ENCODE measurements around the gene DISC1. TPM values are rescaled to one million over a fixed set of nuclear protein-coding genes. Genes with fewer than 3 reads are reported as not detected.

The DISC1 gene
- total RNA-seq, 2 donors from 2014 or later, result 2.3 to 7.0 TPM

DNA sequence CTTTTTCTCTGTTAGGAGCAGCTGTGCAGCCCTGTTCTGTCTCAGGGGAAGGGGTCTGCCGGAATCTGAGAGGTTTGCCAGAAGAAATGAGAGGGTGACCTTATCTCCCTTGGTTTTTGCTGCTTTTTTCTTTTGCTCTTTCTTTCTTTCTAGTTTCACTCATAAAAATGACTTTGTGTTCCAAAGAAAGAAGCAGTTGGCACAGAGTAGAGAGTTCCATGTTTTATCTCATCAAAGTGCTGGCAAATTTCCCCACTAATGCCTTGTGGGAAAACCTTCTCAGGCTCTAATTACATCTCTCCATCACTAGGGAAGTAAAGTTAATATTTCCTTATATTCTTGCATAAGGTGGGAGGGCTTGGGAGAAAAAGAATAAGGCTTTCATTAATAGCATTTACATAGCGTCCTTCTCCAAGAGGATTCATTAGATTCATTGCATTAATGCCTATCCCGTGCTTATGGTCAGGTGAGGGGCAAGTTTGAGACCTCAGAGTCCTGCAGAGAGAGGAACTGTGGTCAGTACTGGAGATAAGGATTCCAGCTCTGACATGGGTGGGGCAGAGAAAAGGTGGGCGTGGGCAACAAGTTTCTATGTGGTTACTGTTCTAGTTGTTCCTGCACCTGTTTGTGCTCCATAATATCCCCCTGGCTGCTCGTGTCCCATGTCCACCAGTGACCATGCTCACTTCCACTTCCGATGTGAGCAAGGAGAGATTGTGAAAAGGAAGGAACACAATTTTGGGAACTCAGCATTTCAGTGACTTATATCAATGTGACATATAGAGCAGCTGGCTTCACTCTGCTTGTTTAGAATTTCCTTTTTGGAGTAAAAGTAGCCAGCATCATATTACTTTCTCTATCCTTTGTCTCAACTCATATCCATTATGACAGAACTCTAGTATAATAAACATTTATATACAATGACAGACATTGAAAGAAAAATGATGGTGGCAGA lies 79.5 kb downstream of the DISC1 start:
- no peaks in the 10 kb centered on the region for H3K9me3 ChIP-seq
- no peak overlapping the region for H3K4me3 ChIP-seq
- no peaks in the 10 kb centered on the region for H3K4me1 ChIP-seq
- TF ChIP-seq, protein P1, sequence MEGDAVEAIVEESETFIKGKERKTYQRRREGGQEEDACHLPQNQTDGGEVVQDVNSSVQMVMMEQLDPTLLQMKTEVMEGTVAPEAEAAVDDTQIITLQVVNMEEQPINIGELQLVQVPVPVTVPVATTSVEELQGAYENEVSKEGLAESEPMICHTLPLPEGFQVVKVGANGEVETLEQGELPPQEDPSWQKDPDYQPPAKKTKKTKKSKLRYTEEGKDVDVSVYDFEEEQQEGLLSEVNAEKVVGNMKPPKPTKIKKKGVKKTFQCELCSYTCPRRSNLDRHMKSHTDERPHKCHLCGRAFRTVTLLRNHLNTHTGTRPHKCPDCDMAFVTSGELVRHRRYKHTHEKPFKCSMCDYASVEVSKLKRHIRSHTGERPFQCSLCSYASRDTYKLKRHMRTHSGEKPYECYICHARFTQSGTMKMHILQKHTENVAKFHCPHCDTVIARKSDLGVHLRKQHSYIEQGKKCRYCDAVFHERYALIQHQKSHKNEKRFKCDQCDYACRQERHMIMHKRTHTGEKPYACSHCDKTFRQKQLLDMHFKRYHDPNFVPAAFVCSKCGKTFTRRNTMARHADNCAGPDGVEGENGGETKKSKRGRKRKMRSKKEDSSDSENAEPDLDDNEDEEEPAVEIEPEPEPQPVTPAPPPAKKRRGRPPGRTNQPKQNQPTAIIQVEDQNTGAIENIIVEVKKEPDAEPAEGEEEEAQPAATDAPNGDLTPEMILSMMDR (IDR thresholded peaks at IDR 0.05), result no peak
- TF ChIP-seq POLR2A (IDR thresholded peaks at IDR 0.05), result no peak
- no peak for ATAC-seq
- no peaks in the 10 kb centered on the region for H3K36me3 ChIP-seq (replicated peaks in 1 of 2; ENCODE audit: insufficient read depth in 1 of 2, low read depth in 2 of 2)
- 57 to 71% methylated on average over 6 of the region's 6 CpGs for WGBS, 2 donors
- no peak for DNase-seq
- no peaks in the 10 kb centered on the region for H3K27me3 ChIP-seq
- H3K27ac ChIP-seq, result no peak overlapping the region
- intact Hi-C loops (cut with DNase I), result no loop called here

DNA sequence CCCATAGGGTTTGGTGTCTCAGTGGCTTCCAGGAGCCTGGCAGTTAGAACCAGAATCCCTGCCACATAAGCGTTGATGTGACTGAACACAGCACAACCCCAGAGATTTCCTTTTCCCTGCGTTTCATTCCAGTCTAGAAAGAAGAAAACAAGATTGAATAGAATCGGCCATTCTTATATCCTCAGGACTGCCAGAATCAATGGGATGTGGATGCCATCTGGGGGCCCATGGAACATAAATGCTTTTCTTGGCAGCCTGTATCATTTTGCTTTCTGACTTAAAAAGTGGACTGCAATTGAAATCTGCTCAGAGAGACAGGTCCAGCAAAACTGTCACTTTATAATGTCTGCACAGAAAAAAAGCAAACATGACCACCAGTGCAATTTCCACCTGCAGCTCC lies 80.3 kb downstream of the DISC1 start:
- no peaks in the 10 kb centered on the region for H3K4me1 ChIP-seq
- ATAC-seq (no peak), DNase-seq (no peak)
- intact Hi-C loops (cut with DNase I), result no loop called here
- no peaks in the 10 kb centered on the region for H3K27me3 ChIP-seq
- WGBS, 2 donors, result 77 to 85% methylated on average over 3 of the region's 3 CpGs
- TF ChIP-seq POLR2A (IDR thresholded peaks at IDR 0.05), result no peak
- TF ChIP-seq, protein P1 (IDR thresholded peaks at IDR 0.05), result no peak
- no peaks in the 10 kb centered on the region for H3K36me3 ChIP-seq (replicated peaks in 1 of 2; ENCODE audit: insufficient read depth in 1 of 2, low read depth in 2 of 2)
- no peak overlapping the region for H3K4me3 ChIP-seq
- H3K27ac ChIP-seq, result no peak overlapping the region
- H3K9me3 ChIP-seq, result no peaks in the 10 kb centered on the region

DNA sequence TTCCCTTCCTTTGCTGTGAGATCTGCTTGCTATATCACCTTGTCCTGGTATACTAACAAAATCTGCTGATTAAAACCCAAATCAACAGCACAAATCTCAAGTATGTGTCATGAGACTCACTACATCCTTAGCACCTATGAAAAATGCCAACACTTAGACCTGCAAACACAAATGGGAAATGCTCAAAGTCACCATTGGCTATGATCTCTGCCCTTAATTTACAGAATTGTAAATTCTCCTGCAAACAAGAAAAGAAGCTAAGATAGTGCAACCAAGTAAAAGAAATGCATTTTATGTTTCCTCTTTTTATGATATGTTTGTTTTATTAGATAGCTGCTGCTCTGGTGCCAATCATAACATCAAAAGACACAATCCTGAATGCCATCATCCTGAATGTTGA lies 80.8 kb downstream of the DISC1 start:
- ATAC-seq, result no peak
- no peaks in the 10 kb centered on the region for H3K4me1 ChIP-seq
- no peak overlapping the region for H3K27ac ChIP-seq
- H3K27me3 ChIP-seq, result no peaks in the 10 kb centered on the region
- intact Hi-C loops (cut with DNase I), result no loop called here
- no peak for DNase-seq
- TF ChIP-seq, protein P1 (IDR thresholded peaks at IDR 0.05), result no peak
- no peak for TF ChIP-seq POLR2A (IDR thresholded peaks at IDR 0.05)
- no peak overlapping the region for H3K4me3 ChIP-seq
- H3K36me3 ChIP-seq (replicated peaks in 1 of 2; ENCODE audit: insufficient read depth in 1 of 2, low read depth in 2 of 2), result no peaks in the 10 kb centered on the region
- H3K9me3 ChIP-seq, result no peaks in the 10 kb centered on the region

DNA sequence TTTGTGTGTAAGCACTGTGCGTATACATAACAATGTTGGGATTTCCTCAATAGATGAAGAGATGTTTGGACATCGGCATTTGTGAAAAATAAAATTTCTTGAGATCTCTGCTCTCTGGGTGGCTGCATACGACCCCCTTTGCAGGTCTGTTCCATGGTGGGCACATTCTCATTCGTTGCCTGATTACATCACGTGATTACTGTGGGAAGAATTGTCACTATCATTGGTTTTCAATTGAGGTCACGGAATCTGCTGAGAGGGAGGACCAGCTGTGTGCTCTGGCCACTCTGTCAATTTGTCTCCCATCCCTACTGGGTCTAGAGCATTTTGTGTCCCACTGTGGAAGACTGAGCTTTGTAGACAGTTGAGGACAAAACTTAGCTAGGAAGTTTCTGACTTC lies 81.8 kb downstream of the DISC1 start:
- ATAC-seq (no peak), DNase-seq (no peak)
- Histone ChIP-seq H3K4me3 (no peak overlapping the region), H3K4me1 (no peaks in the 10 kb centered on the region), H3K9me3 (no peaks in the 10 kb centered on the region), H3K27me3 (no peaks in the 10 kb centered on the region), H3K36me3 (replicated peaks in 1 of 2; ENCODE audit: insufficient read depth in 1 of 2, low read depth in 2 of 2) (no peaks in the 10 kb centered on the region), H3K27ac (no peak overlapping the region)
- intact Hi-C loops (cut with DNase I), result no loop called here
- WGBS, 2 donors, result 77 to 79% methylated on average over 6 of the region's 6 CpGs
- TF ChIP-seq POLR2A (IDR thresholded peaks at IDR 0.05), result no peak
- TF ChIP-seq, protein P1 (IDR thresholded peaks at IDR 0.05), result no peak

DNA sequence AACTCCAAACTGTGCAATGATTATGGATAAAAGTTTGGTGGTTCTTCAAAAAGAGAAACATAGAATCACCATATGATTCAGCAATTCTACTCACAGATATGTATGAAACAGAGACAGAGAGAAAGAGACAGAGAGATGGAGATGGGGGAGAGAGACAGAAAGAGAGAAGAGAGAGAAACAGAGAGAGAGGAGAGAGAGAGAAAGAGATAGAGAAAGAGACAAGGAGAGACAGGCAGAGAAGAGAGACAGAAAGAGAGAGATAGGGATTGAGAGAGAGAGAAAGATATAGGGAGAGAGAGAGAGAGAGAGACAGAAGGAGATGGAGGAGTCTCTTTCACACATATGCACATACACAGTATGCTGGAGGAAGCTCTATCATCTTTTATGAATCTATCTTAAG lies 87.8 kb downstream of the DISC1 start:
- no peaks in the 10 kb centered on the region for H3K9me3 ChIP-seq
- no peak overlapping the region for H3K4me3 ChIP-seq
- no peaks in the 10 kb centered on the region for H3K36me3 ChIP-seq (replicated peaks in 1 of 2; ENCODE audit: insufficient read depth in 1 of 2, low read depth in 2 of 2)
- ATAC-seq (no peak), DNase-seq (no peak)
- H3K27ac ChIP-seq, result no peak overlapping the region
- intact Hi-C loops (cut with DNase I), result no loop called here
- H3K4me1 ChIP-seq, result no peaks in the 10 kb centered on the region
- H3K27me3 ChIP-seq, result no peaks in the 10 kb centered on the region
- TF ChIP-seq, protein P1 (IDR thresholded peaks at IDR 0.05), result no peak
- TF ChIP-seq POLR2A (IDR thresholded peaks at IDR 0.05), result no peak
